Stomach (tissue), 9 donors: Measurements from ENCODE around the gene FANCC. TPM values are rescaled to one million over a fixed set of nuclear protein-coding genes. Genes with fewer than 3 reads are reported as not detected.
A peak's percentile ranks its signal among the peaks of the same experiment; 100 is the strongest.
"Not testable (repeated sequence)": the region's sequence is repeated elsewhere in the genome, so short reads cannot be mapped to it uniquely, and the experiment has no call there.

Experiments
- DNase-seq, 2 donors: peaks; one replicate each; pipeline versions ENCODE4 v3.0.0 to v3.0.0-alpha.2; 2013 to 2019
- H3K27ac ChIP-seq, 5 donors: fragments of 200-600 bp in 4 of 5; sonication (generic) in 4 of 5; one replicate each; pipeline ENCODE4 v1.5.1; 2013 to 2019; ENCODE audit warnings: mild to moderate bottlenecking in 1 of 5, moderate library complexity in 1 of 5
- H3K27me3 ChIP-seq, 3 donors: fragments of 200-600 bp; sonication (generic); one replicate each; pipeline ENCODE4 v1.5.1; 2017 to 2019; ENCODE audit warnings: mixed run types in 1 of 3
- H3K36me3 ChIP-seq, 4 donors: fragments of 200-600 bp; sonication (generic); 1 replicate in 3 of 4; 2 replicates in 1 of 4; pipeline ENCODE4 v1.5.1; 2016 to 2019
- H3K4me1 ChIP-seq, 4 donors: fragments of 200-600 bp; sonication (generic); one replicate each; pipeline ENCODE4 v1.5.1; 2016 to 2019
- H3K4me3 ChIP-seq, 4 donors: fragments of 200-600 bp; sonication (generic) in 3 of 4; one replicate each; pipeline ENCODE4 v1.5.1; 2016 to 2019; ENCODE audit warnings: mild to moderate bottlenecking in 1 of 4
- H3K9me3 ChIP-seq, 4 donors: fragments of 200-600 bp; sonication (generic); one replicate each; pipeline ENCODE4 v1.5.1; 2016 to 2019
- EP300 ChIP-seq: sonication (generic); formaldehyde crosslinking; IDR thresholded peaks from one replicate; pipeline ENCODE4 v1.6.1; 2017; ENCODE audit warnings: antibody characterized with exemption
- POLR2A ChIP-seq, 4 donors: fragments of 450-650 bp; IDR thresholded peaks; one replicate each; pipeline ENCODE4 v1.6.1; 2016; ENCODE audit warnings: antibody characterized with exemption in 4 of 4, control low read depth in 2 of 4, mild to moderate bottlenecking in 1 of 4, moderate library complexity in 1 of 4
- POLR2AphosphoS5 ChIP-seq, 3 donors: sonication (generic); formaldehyde crosslinking; IDR thresholded peaks; one replicate each; pipeline ENCODE4 v1.6.1; 2016; ENCODE audit warnings: antibody characterized with exemption in 3 of 3
- WGBS, 5 donors: extraction: QIAGEN DNeasy Blood & Tissue Kit in 3 of 5; methylation state at CpG; one replicate each; pipeline versions ENCODE4 v1.1.5 to v1.1.7; 2013 to 2018; 5-methylcytosine and 5-hydroxymethylcytosine counted together
- intact Hi-C: fragments of 100-400 bp; cut with DNase I; formaldehyde crosslinking; loops from one replicate; pipeline ENCODE4 v1.15.1; 2023; ENCODE audit warnings: low total_unique reads
- polyA plus RNA-seq, 3 donors: library from polyadenylated mRNA; stranded (reverse); fragments of 200-250 nt; gene quantifications; one replicate each; pipeline ENCODE4 v1.2.3, GENCODE V29; 2013
- total RNA-seq, 5 donors: library from RNA; depleted of rRNA; stranded (reverse); fragments of >200 nt; gene quantifications; one replicate each; pipeline versions ENCODE4 v1.1.0 to v1.2.3, GENCODE V29; 2014 to 2016
- TF ChIP-seq, protein P1 (sequence below), 7 experiments: fragments of 450-650 bp in 4 of 7; fragments of 200-600 bp in 3 of 7; sonication (generic) in 3 of 7; IDR thresholded peaks; one replicate each; pipeline ENCODE4 v1.5.1; 2016 to 2019; ENCODE audit warnings: antibody characterized with exemption in 7 of 7, control low read depth in 2 of 7, mild to moderate bottlenecking in 1 of 7
- donor health status: healthy with polysubstance abuse.
- donor health status: Bipolar disorder and iron deficiency.
- donor health status: healthy.

Gene FANCC
- total and polyA plus RNA-seq, 8 donors: 3.1 to 24.5 (median 7.1) TPM

DNA sequence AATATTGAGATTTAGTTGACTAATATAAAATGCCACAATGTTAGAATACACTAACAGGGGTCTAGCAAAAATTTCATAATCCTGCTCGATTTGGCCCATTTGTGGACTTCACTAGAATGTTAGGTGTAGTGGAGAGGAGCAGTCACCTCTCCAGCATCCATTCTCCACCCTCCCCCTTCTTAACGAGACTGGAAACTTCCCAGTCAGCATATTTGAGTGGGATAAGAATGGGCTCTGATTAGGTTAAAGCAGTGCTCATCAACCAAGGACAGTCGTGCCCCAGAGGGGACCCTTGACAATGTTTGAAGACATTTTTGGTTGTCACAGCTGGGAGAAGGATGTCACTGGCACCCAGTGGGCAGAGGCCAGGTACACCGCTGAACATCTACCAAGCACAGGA, 46.7 kb downstream of the FANCC start:
- Histone ChIP-seq H3K27me3 (no peaks in the 10 kb centered on the region), H3K9me3 (no peaks in the 10 kb centered on the region), H3K36me3 (no peaks in the 10 kb centered on the region), H3K27ac (peak overlapping the region in 1 of 5 donors; percentile 51), H3K4me1 (peaks cover 7 to 29% (median 16%) of the 10 kb centered on the region in 4 donors), H3K4me3 (no peak overlapping the region)
- 69 to 88% (median 85%) methylated on average over 4 of the region's 4 CpGs for WGBS, 5 donors
- DNase-seq: no peak
- TF ChIP-seq POLR2AphosphoS5 (IDR thresholded peaks at IDR 0.05) (no peak), POLR2A (IDR thresholded peaks at IDR 0.05) (no peak), EP300 (no peak)
- TF ChIP-seq, protein P1, sequence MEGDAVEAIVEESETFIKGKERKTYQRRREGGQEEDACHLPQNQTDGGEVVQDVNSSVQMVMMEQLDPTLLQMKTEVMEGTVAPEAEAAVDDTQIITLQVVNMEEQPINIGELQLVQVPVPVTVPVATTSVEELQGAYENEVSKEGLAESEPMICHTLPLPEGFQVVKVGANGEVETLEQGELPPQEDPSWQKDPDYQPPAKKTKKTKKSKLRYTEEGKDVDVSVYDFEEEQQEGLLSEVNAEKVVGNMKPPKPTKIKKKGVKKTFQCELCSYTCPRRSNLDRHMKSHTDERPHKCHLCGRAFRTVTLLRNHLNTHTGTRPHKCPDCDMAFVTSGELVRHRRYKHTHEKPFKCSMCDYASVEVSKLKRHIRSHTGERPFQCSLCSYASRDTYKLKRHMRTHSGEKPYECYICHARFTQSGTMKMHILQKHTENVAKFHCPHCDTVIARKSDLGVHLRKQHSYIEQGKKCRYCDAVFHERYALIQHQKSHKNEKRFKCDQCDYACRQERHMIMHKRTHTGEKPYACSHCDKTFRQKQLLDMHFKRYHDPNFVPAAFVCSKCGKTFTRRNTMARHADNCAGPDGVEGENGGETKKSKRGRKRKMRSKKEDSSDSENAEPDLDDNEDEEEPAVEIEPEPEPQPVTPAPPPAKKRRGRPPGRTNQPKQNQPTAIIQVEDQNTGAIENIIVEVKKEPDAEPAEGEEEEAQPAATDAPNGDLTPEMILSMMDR (IDR thresholded peaks at IDR 0.05): no peak
- intact Hi-C loops: no loop called here

GRCh38 chr9:95269803-95270773, 47.4 kb downstream of the FANCC start:
- Histone ChIP-seq H3K4me1 (peaks cover 12 to 36% (median 23%) of the 10 kb centered on the region in 4 donors), H3K27ac (peak overlapping the region in 1 of 5 donors; percentile 51)
- H3K9me3 ChIP-seq, DNase-seq, H3K36me3 ChIP-seq, intact Hi-C loops, H3K27me3 ChIP-seq, H3K4me3 ChIP-seq: not testable (repeated sequence)
- WGBS, 5 donors: 38 to 59% (median 46%) methylated on average over 18 of the region's 18 CpGs

DNA sequence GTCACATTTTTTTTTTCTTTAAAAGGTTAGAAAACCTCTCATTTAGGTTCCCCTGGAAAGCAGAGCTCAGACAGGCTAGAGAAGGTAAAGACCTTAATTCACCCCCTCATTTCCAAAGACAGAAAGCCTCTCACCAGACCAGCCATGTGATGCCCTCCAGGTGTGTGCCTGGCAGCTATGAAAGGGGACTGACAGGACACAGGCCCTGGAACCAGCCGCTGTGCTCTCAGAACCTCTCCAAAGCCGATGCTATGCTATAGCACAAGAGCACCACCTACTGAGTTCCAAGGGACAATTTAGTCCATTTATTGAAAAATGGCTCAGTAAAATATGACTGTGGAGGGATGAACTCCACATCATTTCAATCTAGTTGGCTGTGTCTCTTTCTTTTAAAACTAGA, 48.8 kb downstream of the FANCC start:
- DNase-seq: peak in 1 of 2 donors; percentile 81
- 31 to 48% (median 38%) methylated on average over 2 of the region's 2 CpGs for WGBS, 5 donors
- no peak overlapping the region for H3K27ac ChIP-seq
- no peak overlapping the region for H3K4me3 ChIP-seq
- peaks cover 16 to 42% (median 30%) of the 10 kb centered on the region in 4 donors for H3K4me1 ChIP-seq
- no peaks in the 10 kb centered on the region for H3K36me3 ChIP-seq
- H3K27me3 ChIP-seq: no peaks in the 10 kb centered on the region
- TF ChIP-seq, protein P1 (IDR thresholded peaks at IDR 0.05): peak in 2 of 7 experiments; percentile 13 to 21
- TF ChIP-seq EP300 (no peak), POLR2A (IDR thresholded peaks at IDR 0.05) (no peak), POLR2AphosphoS5 (IDR thresholded peaks at IDR 0.05) (no peak)
- intact Hi-C loops: no loop called here
- no peaks in the 10 kb centered on the region for H3K9me3 ChIP-seq

- DNase-seq: no peak
- TF ChIP-seq, protein P1 (IDR thresholded peaks at IDR 0.05): no peak
- TF ChIP-seq POLR2A (IDR thresholded peaks at IDR 0.05) (no peak), EP300 (no peak), POLR2AphosphoS5 (IDR thresholded peaks at IDR 0.05) (no peak)
- H3K4me3 ChIP-seq: no peak overlapping the region
- 66 to 80% (median 73%) methylated on average over 5 of the region's 5 CpGs for WGBS, 5 donors
- no peaks in the 10 kb centered on the region for H3K9me3 ChIP-seq
- intact Hi-C loops: no loop called here
- H3K36me3 ChIP-seq: no peaks in the 10 kb centered on the region
- no peak overlapping the region for H3K27ac ChIP-seq
- H3K27me3 ChIP-seq: no peaks in the 10 kb centered on the region
- peaks cover 16 to 46% (median 32%) of the 10 kb centered on the region in 4 donors for H3K4me1 ChIP-seq
These were observed 50.9 kb downstream of the FANCC start for GRCh38 chr9:95266649-95267048.

- Histone ChIP-seq H3K27ac (no peak overlapping the region), H3K27me3 (no peaks in the 10 kb centered on the region), H3K4me1 (peaks cover 16 to 47% (median 32%) of the 10 kb centered on the region in 4 donors), H3K9me3 (no peaks in the 10 kb centered on the region), H3K4me3 (no peak overlapping the region), H3K36me3 (no peaks in the 10 kb centered on the region)
- intact Hi-C loops: no loop called here
- no peak for TF ChIP-seq EP300
- TF ChIP-seq POLR2A (IDR thresholded peaks at IDR 0.05): no peak
- no peak for TF ChIP-seq POLR2AphosphoS5 (IDR thresholded peaks at IDR 0.05)
- TF ChIP-seq, protein P1 (IDR thresholded peaks at IDR 0.05): no peak
- DNase-seq: no peak
- WGBS, 5 donors: 39 to 54% (median 43%) methylated on average over 3 of the region's 3 CpGs
These were observed 51.5 kb downstream of the FANCC start for GRCh38 chr9:95265960-95266359.
